LNCaP clone FGC (cell line): Measurements from ENCODE around the gene PLEKHM3.
A peak's percentile ranks its signal among the peaks of the same experiment; 100 is the strongest.
"Not testable (repeated sequence)": the region's sequence is repeated elsewhere in the genome, so short reads cannot be mapped to it uniquely, and the experiment has no call there.

ENCODE experiments used
- DNase-seq: peaks from one replicate; pipeline ENCODE4 v3.0.0-alpha.2; 2011; ENCODE audit warnings: low read depth
- H3K4me3 ChIP-seq: 2 replicates; pipeline ENCODE4 v1.5.1; 2011; ENCODE audit warnings: mild to moderate bottlenecking, low read depth, low read length, control low read depth
- TF ChIP-seq, protein P1 (sequence below): IDR thresholded peaks from 2 replicates; pipeline ENCODE4 v1.5.1; 2012; ENCODE audit warnings: mild to moderate bottlenecking; ENCODE audit not compliant: control insufficient read depth, insufficient read depth; ENCODE audit errors: extremely low read depth

PLEKHM3 gene

GRCh38 chr2:208020253-208020652 is 5.1 kb downstream of the PLEKHM3 start:
- TF ChIP-seq, protein P1, sequence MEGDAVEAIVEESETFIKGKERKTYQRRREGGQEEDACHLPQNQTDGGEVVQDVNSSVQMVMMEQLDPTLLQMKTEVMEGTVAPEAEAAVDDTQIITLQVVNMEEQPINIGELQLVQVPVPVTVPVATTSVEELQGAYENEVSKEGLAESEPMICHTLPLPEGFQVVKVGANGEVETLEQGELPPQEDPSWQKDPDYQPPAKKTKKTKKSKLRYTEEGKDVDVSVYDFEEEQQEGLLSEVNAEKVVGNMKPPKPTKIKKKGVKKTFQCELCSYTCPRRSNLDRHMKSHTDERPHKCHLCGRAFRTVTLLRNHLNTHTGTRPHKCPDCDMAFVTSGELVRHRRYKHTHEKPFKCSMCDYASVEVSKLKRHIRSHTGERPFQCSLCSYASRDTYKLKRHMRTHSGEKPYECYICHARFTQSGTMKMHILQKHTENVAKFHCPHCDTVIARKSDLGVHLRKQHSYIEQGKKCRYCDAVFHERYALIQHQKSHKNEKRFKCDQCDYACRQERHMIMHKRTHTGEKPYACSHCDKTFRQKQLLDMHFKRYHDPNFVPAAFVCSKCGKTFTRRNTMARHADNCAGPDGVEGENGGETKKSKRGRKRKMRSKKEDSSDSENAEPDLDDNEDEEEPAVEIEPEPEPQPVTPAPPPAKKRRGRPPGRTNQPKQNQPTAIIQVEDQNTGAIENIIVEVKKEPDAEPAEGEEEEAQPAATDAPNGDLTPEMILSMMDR: no peak
- no peak overlapping the region for H3K4me3 ChIP-seq
- no peak for DNase-seq

DNA sequence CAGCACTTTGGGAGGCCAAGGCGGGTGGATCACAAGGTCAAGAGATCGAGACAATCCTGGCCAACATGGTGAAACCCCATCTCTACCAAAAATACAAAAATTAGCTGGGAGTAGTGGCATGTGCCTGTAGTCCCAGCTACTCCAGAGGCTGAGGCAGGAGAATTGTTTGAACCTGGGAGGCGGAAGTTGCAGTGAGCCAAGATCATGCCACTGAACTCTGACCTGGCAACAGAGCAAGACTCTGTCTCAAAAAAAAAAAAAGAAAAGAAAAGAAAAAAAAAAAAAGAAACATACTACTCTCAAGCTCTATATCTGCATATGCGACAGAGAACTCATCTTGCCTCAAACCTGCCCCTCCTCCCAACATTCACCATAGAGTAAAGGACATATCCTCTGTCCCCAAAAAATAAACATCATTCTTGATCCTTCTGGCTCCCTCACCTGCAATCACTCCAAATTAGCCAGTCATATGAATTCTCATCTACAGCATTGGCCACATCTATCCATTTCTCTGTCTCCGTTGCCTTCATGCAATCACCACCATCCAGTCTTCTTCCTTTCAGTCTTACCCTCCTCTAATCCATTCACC is 7.1 kb downstream of the PLEKHM3 start:
- not testable (repeated sequence) for DNase-seq

DNA sequence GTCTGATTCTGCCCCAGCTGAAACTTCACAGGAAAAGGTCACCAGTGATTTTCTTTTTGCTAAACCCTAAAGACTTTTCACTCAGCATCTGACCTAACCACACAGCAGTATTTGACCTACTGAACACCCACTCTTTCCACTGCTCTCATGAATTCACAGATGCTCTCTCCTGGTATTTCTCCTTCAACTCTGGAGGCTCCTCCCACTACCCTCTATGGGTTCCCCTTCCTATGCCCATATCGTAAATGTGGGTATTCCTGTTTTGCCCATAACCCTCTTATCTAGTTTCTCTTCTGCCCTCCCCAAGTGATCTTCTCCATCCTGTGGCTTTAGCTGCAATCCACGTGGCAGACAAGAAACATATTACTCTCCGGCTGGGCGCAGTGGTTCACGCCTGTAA is 7.6 kb downstream of the PLEKHM3 start:
- H3K4me3 ChIP-seq: no peak overlapping the region
- no peak for DNase-seq
- TF ChIP-seq, protein P1: no peak

More for the DNA sequence above, 7.1 kb downstream of the PLEKHM3 start:
- H3K4me3 ChIP-seq: not testable (repeated sequence)

- H3K4me3 ChIP-seq: no peak overlapping the region; the same call in 1 of the 2 replicates
- TF ChIP-seq, protein P1: no peak
- DNase-seq: peak; percentile 99
These were observed 9.9 kb downstream of the PLEKHM3 start for GRCh38 chr2:208015475-208015874.

DNA sequence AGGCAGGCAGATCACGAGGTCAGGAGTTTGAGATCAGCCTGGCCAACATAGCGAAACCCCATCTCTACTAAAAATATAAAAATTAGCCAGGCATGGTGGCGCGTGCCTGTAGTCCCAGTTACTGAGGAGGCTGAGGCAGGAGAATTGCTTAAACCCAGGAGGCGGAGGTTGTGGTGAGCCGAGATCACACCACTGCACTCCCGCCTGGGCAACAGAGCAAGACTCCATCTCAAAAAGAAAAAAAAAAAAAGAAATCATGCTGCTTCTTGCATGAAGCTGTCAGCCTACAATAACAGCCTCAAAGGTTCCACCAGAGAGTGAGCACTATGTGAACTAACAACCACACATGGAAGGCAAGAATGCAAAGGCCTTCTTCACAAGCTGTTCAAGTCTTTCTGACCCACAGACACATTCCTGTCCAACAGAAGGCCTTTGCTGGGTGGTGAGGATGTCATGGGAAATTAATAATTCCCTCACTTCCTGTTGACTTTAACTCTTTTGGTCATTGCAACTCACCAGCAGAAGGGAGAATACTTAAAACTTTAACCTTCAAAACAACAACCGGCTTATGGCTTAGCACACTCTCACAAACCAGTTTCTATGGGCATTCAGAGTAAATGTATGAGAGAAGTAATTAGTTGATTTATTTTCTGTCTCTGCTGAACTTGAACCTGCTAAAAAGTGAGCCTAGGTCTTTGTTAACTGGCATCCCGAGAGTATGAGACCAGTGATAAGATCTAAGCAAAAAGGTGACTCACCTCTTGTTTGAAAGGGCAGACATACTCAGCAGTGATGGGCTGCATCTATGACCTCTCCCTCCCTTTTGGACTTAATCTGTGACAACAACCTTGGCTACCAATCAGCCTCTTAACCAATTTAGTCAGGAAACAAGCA is 11.8 kb downstream of the PLEKHM3 start:
- peak; percentile 69 for DNase-seq
- TF ChIP-seq, protein P1: no peak
- H3K4me3 ChIP-seq: no peak overlapping the region

GRCh38 chr2:208012449-208012848 is 12.9 kb downstream of the PLEKHM3 start:
- DNase-seq: no peak
- H3K4me3 ChIP-seq: no peak overlapping the region
- TF ChIP-seq, protein P1: no peak

- no peak for DNase-seq
- TF ChIP-seq, protein P1: no peak
- H3K4me3 ChIP-seq: no peak overlapping the region
These were observed 14.8 kb downstream of the PLEKHM3 start for GRCh38 chr2:208010506-208010905.
